GM23338 (cell line): ENCODE results near the gene AQP6.

Source experiments
- POLR2AphosphoS5 ChIP-seq: IDR thresholded peaks from 2 replicates; pipeline ENCODE4 v1.6.1; 2016; ENCODE audit warnings: antibody characterized with exemption, low read depth
- TF ChIP-seq, protein P1 (sequence below), 2 experiments: fragments of 200-600 bp in 1 of 2; sonication (generic) in 1 of 2; conservative IDR thresholded peaks; 2 replicates each; pipeline versions ENCODE4 v1.5.1 to v1.6.1; 2016 to 2017; ENCODE audit warnings: antibody characterized with exemption in 2 of 2, low read depth in 2 of 2, mild to moderate bottlenecking in 2 of 2, moderate library complexity in 1 of 2

DNA sequence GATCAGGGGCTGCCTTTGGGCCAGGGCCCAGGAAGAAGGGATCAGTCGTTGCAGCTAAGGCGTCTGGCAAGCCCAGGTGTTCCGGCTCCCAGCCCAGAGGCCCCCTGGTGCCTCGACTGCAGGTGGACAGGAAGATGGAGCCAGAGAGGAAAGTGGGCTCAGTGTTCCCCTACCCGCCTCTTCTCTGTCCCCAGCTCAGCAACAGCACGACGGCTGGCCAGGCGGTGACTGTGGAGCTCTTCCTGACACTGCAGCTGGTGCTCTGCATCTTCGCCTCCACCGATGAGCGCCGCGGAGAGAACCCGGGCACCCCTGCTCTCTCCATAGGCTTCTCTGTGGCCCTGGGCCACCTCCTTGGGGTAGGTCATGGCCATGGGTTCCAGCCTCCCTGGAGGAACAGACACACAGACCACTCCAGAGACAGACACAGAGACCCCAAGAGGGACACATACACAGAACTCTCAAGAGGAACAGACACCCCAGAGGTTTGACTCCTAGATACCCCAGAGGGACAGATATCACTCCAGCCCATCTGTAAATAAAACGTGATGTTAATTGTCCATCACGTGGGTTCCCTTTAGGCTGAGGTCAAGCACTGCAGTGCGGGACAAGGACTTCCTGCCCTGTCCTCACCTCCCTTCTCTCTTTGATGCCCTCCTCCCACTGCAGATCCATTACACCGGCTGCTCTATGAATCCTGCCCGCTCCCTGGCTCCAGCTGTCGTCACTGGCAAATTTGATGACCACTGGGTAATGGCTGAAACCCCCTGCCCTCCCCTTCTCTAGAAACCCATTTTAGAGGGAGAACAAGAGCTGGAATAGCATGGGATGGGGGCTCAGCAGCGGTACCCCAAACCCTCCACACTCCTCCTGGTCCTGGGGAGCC, 18.5 kb upstream of the AQP6 start:
- TF ChIP-seq, protein P1, sequence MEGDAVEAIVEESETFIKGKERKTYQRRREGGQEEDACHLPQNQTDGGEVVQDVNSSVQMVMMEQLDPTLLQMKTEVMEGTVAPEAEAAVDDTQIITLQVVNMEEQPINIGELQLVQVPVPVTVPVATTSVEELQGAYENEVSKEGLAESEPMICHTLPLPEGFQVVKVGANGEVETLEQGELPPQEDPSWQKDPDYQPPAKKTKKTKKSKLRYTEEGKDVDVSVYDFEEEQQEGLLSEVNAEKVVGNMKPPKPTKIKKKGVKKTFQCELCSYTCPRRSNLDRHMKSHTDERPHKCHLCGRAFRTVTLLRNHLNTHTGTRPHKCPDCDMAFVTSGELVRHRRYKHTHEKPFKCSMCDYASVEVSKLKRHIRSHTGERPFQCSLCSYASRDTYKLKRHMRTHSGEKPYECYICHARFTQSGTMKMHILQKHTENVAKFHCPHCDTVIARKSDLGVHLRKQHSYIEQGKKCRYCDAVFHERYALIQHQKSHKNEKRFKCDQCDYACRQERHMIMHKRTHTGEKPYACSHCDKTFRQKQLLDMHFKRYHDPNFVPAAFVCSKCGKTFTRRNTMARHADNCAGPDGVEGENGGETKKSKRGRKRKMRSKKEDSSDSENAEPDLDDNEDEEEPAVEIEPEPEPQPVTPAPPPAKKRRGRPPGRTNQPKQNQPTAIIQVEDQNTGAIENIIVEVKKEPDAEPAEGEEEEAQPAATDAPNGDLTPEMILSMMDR (conservative IDR thresholded peaks at IDR 0.05; ENCODE audit: low read depth in 2 of 2) = no peak
- TF ChIP-seq POLR2AphosphoS5 = no peak
